Activated CD4-positive, CD25-positive, alpha-beta regulatory T cell treated with anti-CD3 and anti-CD28 coated beads, Interleukin-2, amount 50 U/mL, for 16 hours (primary cell): ENCODE measurements around the gene DNMT1.

Source experiments
- DNase-seq: peaks from one replicate; pipeline ENCODE4 v3.0.0-alpha.2; 2020; ENCODE audit warnings: low read depth, low spot score

Gene DNMT1

DNA sequence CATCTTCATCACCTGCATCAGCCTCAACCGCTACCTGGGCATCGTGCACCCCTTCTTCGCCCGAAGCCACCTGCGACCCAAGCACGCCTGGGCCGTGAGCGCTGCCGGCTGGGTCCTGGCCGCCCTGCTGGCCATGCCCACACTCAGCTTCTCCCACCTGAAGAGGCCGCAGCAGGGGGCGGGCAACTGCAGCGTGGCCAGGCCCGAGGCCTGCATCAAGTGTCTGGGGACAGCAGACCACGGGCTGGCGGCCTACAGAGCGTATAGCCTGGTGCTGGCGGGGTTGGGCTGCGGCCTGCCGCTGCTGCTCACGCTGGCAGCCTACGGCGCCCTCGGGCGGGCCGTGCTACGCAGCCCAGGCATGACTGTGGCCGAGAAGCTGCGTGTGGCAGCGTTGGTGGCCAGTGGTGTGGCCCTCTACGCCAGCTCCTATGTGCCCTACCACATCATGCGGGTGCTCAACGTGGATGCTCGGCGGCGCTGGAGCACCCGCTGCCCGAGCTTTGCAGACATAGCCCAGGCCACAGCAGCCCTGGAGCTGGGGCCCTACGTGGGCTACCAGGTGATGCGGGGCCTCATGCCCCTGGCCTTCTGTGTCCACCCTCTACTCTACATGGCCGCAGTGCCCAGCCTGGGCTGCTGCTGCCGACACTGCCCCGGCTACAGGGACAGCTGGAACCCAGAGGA, 80.6 kb downstream of the DNMT1 start:
- no peak for DNase-seq

DNA sequence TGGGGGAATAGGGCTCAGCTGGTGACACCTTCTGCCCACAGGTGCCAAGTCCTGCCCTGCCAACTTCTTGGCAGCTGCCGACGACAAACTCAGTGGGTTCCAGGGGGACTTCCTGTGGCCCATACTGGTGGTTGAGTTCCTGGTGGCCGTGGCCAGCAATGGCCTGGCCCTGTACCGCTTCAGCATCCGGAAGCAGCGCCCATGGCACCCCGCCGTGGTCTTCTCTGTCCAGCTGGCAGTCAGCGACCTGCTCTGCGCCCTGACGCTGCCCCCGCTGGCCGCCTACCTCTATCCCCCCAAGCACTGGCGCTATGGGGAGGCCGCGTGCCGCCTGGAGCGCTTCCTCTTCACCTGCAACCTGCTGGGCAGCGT, 81.2 kb downstream of the DNMT1 start:
- no peak for DNase-seq

DNA sequence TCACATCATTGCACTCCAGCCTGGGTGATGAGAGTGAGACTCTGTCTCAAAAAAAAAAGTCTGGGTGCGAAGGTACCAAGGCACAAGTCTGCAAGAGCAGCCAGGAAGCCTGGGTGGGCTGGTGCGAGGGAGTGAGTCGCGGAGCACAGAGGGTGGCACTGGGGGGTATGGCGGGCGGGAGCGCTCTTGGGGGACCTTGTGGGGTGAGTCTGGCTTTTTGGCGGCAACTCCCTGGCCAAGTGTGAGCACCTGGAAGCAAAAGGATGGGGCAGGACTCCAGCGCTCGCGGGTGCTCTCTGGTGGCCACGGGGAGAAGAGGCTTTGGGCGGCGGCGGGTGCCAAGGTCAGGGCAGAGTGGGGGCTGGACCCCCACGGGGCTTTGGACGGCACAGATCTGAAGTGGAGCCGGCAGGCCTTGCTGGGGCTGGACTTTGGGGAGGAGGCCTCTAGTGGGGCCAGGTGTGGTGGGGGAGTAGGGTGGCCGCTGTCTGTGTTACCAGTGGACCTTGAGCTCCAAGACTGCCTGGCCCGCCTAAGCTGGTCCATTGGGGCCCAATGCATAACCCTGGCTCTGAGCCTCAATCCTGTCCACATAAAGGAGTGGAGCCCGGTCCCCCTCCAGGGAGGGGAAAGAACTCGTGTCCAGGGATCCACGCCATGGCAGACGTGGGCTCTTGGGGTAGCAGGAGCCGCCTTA, 81.7 kb downstream of the DNMT1 start:
- DNase-seq: no peak

DNA sequence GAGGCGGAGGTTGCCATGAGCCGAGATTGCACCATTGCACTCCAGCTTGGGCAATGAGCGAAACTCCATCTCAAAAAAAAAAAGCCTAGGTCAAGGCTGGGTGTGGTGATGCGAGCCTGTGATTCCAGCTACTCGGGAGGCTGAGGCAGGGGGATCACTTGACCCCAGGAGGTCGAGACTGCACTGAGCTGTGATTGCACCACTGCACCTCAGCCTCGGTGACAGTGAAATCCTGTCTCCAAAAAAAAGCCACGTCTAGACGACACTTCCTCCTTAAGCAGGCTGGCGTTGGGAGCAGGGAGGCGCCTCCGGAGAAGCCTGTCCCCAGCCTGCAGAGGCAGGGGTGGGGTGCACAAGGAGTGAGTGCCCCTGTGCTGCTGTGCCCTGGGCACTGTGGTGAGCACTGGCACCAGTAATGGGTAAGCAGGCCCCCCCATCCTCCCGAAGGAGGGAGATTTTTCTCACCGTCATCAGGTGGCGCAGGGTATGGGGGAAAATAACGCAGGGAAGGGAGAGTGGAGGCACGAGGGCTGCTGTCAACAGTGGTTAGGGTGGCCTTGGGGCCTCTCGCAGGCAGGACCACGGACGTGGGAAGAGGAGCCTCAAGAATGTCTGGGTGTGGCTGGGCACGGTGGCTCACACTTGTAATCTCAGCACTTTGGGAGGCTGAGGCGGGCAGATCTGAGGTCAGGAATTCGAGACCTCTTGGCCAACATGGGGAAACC, 82.6 kb downstream of the DNMT1 start:
- no peak for DNase-seq

DNA sequence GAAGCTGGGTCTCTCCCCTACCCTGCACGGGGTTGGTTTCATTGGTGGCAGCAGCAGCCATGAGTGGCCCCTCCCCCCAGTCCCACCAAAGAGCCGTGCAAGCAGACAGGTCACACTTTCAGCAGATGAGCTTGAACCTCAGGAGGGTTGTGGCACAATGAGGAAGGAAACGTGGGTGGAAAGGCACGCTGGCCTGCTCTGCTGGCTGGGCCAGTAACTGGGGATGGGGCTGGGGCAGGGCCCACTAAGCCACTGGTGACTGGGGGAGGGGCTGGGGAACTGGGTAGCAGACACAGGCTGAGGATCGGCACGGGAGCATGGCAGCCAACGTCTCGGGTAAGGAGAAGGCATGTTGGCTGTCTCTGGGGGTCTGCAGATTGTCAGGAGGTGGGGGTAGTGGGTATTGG, 83.3 kb downstream of the DNMT1 start, which contains the start of gene P2RY11:
P2RY11 (plus strand) TSS at position 289 of the 407 bp plus-strand sequence; CDS start at position 318, 29 bp downstream.
- DNase-seq: no peak

DNA sequence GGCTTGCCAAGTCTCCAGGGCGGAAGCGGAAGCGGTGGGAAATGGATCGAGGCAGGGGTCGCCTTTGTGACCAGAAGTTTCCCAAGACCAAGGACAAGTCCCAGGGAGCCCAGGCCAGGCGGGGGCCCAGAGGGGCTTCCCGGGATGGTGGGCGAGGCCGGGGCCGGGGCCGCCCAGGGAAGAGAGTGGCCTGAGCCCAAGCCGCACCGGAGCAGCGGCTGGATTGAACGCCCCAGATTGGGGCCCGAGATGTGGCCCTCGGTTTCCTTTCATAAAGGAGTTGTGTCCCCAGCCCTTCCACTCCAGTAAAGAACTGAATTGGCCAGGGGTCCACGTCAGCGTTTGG, 83.8 kb downstream of the DNMT1 start:
- no peak for DNase-seq

DNA sequence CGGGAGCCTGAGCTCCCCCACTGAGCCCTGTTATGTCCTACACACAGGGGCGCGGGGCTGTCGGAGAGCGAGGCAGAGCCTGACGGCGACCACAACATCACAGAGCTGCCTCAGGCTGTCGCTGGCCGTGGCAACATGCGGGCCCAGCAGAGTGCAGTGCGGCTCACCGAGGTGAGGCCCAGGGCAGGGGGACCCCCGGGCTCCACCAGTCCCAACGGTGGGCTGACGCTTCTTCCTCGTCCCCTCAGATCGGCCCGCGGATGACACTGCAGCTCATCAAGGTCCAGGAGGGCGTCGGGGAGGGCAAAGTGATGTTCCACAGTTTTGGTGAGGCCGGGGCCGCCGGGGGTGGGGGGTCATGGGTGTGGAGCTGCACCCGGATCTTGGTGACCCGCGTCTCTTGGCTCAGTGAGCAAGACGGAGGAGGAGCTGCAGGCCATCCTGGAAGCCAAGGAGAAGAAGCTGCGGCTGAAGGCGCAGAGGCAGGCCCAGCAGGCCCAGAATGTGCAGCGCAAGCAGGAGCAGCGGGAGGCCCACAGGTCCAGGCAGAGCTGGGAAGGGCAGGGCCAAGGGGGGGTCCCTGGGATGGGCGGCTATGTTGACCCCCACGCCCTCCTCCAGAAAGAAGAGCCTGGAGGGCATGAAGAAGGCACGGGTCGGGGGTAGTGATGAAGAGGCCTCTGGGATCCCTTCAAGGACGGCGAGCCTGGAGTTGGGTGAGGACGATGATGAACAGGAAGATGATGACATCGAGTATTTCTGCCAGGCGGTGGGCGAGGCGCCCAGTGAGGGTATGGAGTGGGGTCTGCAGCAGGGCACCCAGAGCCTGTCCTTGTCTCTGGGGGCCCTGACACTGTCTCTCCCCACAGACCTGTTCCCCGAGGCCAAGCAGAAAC, 84.4 kb downstream of the DNMT1 start:
- DNase-seq: no peak

DNA sequence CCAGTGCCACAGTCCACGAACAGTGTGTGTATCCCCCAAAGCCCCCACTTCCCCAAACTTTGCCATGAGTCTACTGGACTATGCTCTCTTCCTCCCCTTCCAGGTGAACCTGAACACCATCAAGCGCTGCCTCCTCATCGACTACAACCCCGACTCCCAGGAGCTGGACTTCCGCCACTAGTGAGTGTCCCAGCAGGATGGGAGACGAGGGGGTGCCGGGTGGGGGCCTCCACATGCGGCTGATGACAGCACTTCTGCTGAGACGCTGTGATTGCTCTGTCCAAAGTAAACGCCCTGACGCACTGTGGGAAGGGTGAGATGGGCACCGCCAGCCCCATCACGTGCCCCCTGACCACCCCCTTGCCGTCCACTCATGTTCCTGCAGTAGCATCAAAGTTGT, 85.2 kb downstream of the DNMT1 start:
- no peak for DNase-seq

DNA sequence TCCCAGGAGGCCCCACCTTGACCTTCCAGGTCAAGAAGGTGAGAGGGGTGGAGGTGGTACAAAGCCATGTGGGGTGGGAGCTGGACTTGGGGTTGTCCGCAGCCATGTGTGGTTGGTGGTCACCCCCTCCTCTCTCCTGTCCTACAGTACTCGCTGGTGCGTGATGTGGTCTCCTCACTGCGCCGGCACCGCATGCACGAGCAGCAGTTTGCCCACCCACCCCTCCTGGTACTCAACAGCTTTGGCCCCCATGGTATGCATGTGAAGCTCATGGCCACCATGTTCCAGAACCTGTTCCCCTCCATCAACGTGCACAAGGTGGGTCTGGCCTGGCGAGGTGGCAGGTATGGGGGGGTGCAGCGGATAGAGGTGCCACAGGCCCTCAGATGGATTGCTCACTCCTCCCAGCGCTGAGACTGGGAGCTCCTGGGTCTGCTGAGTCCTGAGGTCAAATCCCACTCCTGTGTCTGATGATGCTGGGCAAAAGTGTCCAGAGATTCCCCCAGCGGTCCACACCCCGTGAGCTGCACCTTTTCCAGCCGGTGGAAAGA, 86.9 kb downstream of the DNMT1 start:
- no peak for DNase-seq

DNA sequence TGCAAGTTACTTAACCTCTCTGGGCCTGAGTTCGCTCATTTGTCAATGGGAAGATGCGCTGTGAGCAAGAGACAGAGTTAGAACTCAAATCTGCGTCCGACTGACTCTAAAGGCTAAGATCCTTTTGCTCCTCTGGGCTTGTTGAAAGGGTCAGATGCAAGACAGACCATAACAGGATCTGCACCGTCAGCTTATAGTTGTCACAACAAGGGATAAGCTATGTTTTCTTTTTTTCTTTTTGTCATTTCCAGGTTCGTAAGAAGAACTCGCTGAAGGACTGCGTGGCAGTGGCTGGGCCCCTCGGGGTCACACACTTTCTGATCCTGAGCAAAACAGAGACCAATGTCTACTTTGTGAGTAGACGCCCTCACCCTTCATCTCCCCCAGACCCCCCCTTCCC, 87.5 kb downstream of the DNMT1 start:
- no peak for DNase-seq

DNA sequence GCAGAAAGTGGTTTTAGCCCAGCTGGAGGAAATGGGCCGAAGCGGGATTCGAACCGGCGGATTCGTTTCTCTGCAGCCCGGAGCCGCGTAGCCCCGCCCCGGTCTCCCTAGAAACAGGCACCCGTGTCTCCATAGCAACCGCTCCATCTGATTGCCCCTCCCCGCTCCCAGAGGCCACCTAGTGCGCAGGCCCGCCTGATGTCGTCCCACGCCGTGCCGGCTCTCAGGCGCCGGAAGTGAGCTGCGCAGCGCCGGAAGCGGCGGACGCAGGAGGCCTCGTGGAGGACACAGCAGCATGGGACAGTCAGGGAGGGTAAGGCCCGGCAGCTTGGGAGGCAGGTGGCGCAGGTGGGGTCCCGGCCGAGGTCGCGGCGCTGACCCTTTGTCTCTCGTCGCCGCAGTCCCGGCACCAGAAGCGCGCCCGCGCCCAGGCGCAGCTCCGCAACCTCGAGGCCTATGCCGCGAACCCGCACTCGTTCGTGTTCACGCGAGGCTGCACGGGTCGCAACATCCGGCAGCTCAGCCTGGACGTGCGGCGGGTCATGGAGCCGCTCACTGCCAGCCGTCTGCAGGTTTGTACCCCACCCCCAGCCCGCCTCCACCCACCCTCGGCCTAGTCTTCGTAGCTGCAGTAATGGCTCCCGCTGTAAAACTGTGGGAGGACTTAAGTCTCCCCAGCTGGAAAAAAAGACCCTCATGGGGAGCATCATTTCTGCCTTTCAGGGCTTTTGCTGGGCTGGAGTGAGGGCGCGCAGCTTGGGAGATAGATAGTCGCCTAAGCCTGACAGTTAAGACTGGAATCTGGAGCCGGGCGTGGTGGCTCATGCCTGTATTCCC, 88.4 kb downstream of the DNMT1 start, which contains the start of gene PPAN:
PPAN (plus strand) TSS at position 263 of the 837 bp plus-strand sequence; CDS start at position 296, 33 bp downstream.
- DNase-seq: peak; percentile 96

DNA sequence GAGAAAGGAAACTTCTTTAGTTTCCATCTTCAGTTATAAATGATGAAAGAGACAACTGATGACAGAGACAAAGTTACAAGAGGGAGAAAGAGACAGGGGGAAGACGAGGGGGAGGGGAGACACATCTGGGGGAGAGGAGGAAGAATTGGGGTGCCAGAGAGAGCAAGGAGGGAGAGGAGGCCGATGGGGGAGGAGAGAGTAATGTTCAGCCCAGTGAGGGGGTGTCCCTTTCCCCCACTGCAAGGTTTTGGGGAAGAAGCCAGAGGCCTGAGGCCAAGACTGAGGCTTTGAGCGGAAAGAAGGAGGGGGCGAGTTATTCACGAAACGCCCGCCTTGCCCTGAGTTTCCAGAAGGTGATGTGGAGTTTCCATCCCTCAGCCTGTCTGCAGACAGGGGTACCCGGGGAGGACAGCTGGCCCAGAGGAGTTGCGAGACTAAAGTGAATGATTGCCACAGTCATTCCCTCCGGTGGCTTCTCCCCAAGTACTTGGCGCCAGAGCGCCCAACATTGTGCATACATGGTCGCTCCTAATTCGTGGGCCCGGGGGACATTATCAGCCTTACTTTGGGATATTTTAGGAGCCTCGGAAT, 89.1 kb downstream of the DNMT1 start:
- DNase-seq: peak; percentile 56

DNA sequence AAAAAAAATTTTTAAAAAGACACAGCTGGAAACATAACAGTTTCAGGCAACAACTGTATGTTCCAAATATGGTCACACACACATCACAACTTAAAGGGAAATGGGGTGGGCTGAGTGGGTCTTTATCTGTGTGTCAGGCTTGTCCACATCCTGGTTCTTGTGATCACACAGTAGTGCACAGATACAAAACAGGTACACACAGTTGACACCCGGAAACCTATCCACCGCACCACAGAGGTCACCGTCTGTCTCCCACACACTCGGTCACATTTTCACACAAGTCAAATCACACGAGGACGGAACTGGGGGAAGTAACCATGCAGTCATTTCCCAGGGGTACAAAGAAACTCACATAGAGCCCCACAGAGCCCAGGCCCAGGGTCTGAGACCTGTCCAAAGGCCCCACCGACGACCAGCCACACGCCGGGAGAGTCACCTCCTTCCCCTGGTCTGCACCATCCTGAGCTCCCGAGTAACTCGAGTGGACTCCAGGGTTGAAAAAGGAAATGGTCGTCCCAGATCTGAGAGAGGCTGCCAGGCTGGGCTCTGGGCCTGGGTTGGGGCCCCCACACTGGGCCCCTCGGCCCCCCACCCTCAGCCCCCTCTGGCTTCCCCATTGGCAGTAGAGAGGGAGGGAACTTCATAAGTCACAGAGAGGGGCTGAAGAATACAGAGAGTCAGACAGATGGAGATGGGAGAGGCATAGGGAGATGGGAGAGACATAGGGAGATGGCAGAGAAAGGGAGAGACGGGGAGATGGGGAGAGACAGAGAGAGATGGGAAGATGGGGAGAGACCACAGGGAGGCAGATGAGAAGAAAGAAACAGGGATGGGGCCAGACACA, 89.9 kb downstream of the DNMT1 start:
- DNase-seq: peak; percentile 69

DNA sequence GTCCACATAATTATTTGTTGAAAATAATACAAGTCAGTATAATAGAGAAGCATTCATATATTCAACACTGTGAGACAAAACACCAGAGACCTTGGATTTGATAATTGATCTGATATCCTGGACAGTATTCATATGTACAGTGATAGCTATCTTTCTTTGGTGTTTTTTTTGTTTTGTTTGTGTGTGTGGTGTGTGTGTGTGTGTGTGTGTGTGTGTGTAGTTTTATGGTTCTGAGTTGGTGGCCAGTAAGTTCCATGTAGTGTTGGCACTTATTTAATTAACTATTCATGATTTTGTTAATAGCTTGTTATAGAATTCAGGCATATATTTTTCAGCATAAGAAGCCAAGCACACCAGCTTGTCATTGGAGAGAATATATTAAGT, 90.6 kb downstream of the DNMT1 start:
- DNase-seq: no peak

DNA sequence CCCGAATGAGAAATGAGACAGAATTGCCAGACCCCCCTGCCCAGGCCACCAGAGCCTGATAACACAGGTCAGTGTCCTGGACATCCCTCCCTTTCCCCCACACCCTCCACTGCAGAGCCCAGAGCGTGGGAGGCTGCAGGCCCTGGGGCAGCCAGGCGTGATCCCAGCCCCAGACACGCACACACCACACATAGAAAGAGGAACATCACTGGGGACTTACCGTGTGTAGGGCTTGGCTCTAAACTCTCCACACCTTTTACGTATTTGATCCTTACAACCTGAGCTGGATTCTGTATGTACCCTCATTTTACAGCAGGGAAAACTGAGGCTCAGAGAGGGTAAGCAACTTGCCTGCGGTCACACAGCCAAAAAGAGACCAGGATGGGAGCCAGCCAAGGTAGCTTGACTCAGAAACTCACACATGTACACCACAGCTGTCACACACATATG, 91.9 kb downstream of the DNMT1 start:
- DNase-seq: no peak

DNA sequence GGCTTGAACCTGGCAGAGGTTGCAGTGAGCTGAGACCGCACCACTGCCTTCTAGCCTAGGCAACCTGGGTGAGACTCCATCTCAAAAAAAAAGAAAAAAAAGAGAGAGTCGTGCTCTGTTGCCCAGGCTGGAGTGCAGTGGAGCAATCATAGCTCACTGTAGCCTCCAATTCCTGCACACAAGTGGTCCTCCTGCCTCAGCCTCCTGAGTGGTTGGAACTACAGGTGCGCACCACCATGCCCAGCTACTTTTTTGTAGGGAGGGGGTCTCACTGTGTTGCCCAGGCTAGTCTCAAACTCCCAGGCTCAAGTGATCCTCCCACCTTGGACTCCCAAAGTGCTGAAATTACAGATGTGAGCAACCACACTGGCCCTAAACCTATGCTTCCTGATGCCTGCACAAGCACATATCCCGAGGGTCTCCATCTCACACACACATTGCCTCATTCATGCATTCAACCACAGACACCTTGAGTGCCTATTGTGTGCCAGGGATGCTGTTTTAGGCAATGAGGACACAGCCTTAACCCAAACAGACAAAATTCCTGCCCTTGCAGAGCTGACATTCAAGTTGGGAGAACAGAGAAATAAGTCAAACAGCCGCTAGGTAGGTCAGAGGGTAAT, 94.5 kb downstream of the DNMT1 start:
- DNase-seq: no peak

DNA sequence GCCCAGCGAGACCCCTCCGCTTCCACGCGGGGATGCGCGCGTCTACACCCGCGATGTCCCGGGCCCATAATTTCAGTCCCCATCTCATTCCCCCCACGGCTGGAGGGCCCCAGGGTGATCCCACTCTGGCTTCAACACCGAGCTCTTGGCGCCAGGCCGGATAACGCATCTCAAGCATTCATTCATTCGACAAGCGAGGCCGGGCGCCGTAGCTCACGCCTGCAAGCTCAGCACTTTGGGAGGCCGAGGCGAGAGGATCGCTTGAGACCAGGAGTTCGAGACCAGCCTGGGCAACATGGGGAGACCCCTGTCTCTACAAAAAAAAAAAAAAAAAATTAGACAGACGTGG, 98.2 kb downstream of the DNMT1 start:
- no peak for DNase-seq

DNA sequence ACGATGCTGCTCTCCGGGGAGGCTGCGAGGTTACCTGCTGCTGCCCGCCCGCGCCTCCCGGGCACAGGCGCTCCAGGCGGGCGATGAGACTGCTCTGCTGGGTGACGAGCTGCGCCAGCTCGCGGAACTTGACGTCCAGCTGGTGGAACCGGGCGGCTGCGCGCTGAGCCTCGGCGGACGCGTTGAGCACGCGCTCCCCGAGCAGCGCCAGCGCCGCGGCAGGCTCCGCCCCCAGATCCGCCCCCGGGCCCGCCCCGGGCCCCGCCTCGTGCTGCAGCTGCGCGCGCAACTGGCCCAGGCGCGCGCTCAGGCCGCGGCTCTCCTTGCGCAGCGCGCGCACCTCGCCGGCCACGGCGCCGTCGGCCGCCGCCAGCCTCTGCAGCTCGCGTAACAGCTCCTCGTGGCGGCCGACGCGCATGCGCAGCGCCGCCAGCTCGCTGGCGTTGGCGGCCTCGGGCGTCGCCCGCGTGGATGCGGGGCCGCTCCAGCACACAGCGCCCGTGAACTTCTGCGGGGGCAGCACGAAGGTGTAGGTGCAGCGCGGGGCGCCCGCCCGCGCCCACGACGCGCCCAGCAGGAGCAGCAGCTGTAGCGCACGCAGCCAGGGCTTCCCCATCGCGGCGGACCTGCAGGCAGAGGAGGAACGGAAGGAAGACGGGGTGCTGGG, 98.7 kb downstream of the DNMT1 start:
- DNase-seq: peak; percentile 77
